Measurements from ENCODE around the gene SCGN. TPM values are rescaled to one million over a fixed set of nuclear protein-coding genes. Genes with fewer than 3 reads are reported as not detected.

The SCGN gene
- total and polyA plus RNA-seq, 9 of the 15 experiments (the other 6 are each of a cell fraction or from before 2014, with no cell fraction given): not detected

DNA sequence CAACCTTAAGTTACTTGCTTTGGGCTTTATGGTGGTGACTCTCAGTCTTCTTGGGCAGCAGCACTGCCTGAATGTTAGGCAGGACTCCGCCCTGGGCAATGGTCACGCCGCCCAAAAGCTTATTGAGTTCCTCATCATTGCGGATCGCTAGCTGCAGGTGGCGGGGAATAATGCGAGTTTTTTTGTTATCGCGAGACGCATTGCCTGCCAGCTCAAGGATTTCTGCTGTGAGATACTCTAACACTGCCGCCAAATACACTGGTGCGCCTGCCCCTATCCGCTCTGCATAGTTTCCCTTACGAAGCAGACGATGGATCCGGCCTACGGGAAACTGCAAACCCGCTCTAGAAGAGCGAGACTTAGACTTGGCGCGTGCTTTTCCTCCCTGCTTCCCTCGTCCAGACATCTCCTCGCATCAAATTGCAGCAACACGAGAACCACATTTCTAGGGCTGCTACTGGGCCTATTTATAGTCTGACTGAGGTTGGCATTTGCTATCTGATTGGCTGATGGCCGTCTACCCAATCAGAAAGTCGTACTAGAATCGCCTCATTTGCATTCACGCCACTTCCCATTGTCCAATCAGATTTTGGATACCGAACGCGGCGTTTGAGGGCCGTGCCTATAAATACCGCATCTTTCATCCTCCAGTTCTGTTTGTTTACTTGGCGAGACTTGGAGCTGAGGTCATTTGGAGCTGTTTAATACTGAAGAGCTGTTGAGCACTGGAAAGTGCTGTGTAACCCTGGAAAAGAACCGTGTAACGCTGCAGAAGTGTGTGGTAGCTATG lies 74.3 kb downstream of the SCGN start (continued):
- TF ChIP-seq CCNT2 (IDR thresholded peaks at IDR 0.05; ENCODE audit: borderline replicate concordance, extremely low read depth, insufficient read length, low read depth, low read length) (no peak), AFF1 (IDR thresholded peaks at IDR 0.05; ENCODE audit: low read depth in 1 of 2, partially characterized antibody in 2 of 2) (no peak), CHCHD3 (CRISPR knock-in tag; IDR thresholded peaks at IDR 0.05) (no peak), ZNF134 (CRISPR knock-in tag; conservative IDR thresholded peaks at IDR 0.05) (no peak), ETV6 (IDR thresholded peaks at IDR 0.05; ENCODE audit: borderline replicate concordance in 1 of 2, low read depth in 2 of 2, low read length in 1 of 2) (no peak), ETV6 (CRISPR knock-in tag; IDR thresholded peaks at IDR 0.05; ENCODE audit: borderline replicate concordance) (no peak), L3MBTL2 (IDR thresholded peaks at IDR 0.05) (peak; percentile 79), E2F6 (IDR thresholded peaks at IDR 0.05; ENCODE audit: borderline replicate concordance in 1 of 2, extremely low read depth in 1 of 2, insufficient read depth in 1 of 2, insufficient read length in 1 of 2, low read depth in 1 of 2, low read length in 1 of 2, poor library complexity in 1 of 2, severe bottlenecking in 1 of 2) (peak in 1 of 2 experiments; percentile 35), GTF2A2 (tag; IDR thresholded peaks at IDR 0.05) (peak; percentile 80), ATF1 (CRISPR knock-in tag; IDR thresholded peaks at IDR 0.05) (no peak), ATF1 (tag; IDR thresholded peaks at IDR 0.05) (no peak), C11orf30 (IDR thresholded peaks at IDR 0.05; ENCODE audit: low read depth) (no peak), MAZ (CRISPR knock-in tag; conservative IDR thresholded peaks at IDR 0.05 in 1 of 2, IDR thresholded peaks at IDR 0.05 in 1 of 2) (no peak), CEBPB (tag; IDR thresholded peaks at IDR 0.05) (no peak)
- TF ChIP-seq, protein P1, sequence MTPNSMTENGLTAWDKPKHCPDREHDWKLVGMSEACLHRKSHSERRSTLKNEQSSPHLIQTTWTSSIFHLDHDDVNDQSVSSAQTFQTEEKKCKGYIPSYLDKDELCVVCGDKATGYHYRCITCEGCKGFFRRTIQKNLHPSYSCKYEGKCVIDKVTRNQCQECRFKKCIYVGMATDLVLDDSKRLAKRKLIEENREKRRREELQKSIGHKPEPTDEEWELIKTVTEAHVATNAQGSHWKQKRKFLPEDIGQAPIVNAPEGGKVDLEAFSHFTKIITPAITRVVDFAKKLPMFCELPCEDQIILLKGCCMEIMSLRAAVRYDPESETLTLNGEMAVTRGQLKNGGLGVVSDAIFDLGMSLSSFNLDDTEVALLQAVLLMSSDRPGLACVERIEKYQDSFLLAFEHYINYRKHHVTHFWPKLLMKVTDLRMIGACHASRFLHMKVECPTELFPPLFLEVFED (CRISPR knock-in tag; conservative IDR thresholded peaks at IDR 0.05): no peak
- TF ChIP-seq, protein P2, sequence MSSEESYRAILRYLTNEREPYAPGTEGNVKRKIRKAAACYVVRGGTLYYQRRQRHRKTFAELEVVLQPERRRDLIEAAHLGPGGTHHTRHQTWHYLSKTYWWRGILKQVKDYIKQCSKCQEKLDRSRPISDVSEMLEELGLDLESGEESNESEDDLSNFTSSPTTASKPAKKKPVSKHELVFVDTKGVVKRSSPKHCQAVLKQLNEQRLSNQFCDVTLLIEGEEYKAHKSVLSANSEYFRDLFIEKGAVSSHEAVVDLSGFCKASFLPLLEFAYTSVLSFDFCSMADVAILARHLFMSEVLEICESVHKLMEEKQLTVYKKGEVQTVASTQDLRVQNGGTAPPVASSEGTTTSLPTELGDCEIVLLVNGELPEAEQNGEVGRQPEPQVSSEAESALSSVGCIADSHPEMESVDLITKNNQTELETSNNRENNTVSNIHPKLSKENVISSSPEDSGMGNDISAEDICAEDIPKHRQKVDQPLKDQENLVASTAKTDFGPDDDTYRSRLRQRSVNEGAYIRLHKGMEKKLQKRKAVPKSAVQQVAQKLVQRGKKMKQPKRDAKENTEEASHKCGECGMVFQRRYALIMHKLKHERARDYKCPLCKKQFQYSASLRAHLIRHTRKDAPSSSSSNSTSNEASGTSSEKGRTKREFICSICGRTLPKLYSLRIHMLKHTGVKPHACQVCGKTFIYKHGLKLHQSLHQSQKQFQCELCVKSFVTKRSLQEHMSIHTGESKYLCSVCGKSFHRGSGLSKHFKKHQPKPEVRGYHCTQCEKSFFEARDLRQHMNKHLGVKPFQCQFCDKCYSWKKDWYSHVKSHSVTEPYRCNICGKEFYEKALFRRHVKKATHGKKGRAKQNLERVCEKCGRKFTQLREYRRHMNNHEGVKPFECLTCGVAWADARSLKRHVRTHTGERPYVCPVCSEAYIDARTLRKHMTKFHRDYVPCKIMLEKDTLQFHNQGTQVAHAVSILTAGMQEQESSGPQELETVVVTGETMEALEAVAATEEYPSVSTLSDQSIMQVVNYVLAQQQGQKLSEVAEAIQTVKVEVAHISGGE (CRISPR knock-in tag; IDR thresholded peaks at IDR 0.05): 0 out of 6 replicates have a peak, but pooled peaks of 1 of the 3 experiments have one; percentile 47

All from K562 (cell line).